Neutrophil (primary cell): Measurements from ENCODE around the gene MAS1.

Experiments used
- H3K27ac ChIP-seq: fragments of 200-600 bp; sonication (generic); 2 replicates; pipeline ENCODE4 v1.5.1; 2016; ENCODE audit warnings: mild to moderate bottlenecking, moderate library complexity
- H3K27me3 ChIP-seq: fragments of 200-600 bp; sonication (generic); 2 replicates; pipeline ENCODE4 v1.6.0; 2016; ENCODE audit warnings: mild to moderate bottlenecking
- H3K36me3 ChIP-seq: fragments of 200-600 bp; sonication (generic); 2 replicates; pipeline ENCODE4 v1.5.1; 2017
- H3K4me1 ChIP-seq, 2 experiments: fragments of 200-600 bp in 1 of 2; sonication (generic) in 1 of 2; 1 replicate in 1 of 2; 2 replicates in 1 of 2; pipeline versions ENCODE4 v1.5.1 to v1.6.1; 2013 to 2016; ENCODE audit warnings: low read depth in 1 of 2, low read length in 1 of 2, mild to moderate bottlenecking in 1 of 2, moderate library complexity in 1 of 2; ENCODE audit not compliant: control insufficient read depth in 1 of 2, insufficient read depth in 1 of 2
- H3K4me3 ChIP-seq, 2 experiments: fragments of 200-600 bp in 1 of 2; sonication (generic) in 1 of 2; 1 replicate in 1 of 2; 2 replicates in 1 of 2; pipeline ENCODE4 v1.5.1; 2013 to 2016; ENCODE audit warnings: low read depth in 1 of 2, low read length in 1 of 2, mild to moderate bottlenecking in 1 of 2, moderate library complexity in 1 of 2
- H3K9me3 ChIP-seq: fragments of 200-600 bp; sonication (generic); 2 replicates; pipeline ENCODE4 v1.5.1; 2016
- CTCF ChIP-seq: fragments of 200-600 bp; sonication (generic); IDR thresholded peaks from 2 replicates; pipeline ENCODE4 v1.5.1; 2016; ENCODE audit warnings: antibody characterized with exemption

MAS1 gene

GRCh38 chr6:159892053-159892452 lies 1.3 kb downstream of the MAS1 start:
- H3K4me3 ChIP-seq, result no peak overlapping the region
- no peaks in the 10 kb centered on the region for H3K4me1 ChIP-seq
- no peaks in the 10 kb centered on the region for H3K9me3 ChIP-seq
- TF ChIP-seq CTCF, result no peak
- H3K27me3 ChIP-seq, result peaks cover 93% of the 10 kb centered on the region
- H3K36me3 ChIP-seq, result no peaks in the 10 kb centered on the region
- H3K27ac ChIP-seq, result no peak overlapping the region

GRCh38 chr6:159893064-159893463 lies 2.3 kb downstream of the MAS1 start:
- TF ChIP-seq CTCF, result no peak
- no peaks in the 10 kb centered on the region for H3K4me1 ChIP-seq
- no peak overlapping the region for H3K27ac ChIP-seq
- H3K9me3 ChIP-seq, result no peaks in the 10 kb centered on the region
- H3K36me3 ChIP-seq, result no peaks in the 10 kb centered on the region
- H3K27me3 ChIP-seq, result peaks cover 88% of the 10 kb centered on the region
- no peak overlapping the region for H3K4me3 ChIP-seq

GRCh38 chr6:159894991-159895390 lies 4.2 kb downstream of the MAS1 start:
- Histone ChIP-seq H3K4me3 (no peak overlapping the region), H3K36me3 (no peaks in the 10 kb centered on the region), H3K27me3 (peaks cover 69% of the 10 kb centered on the region), H3K27ac (no peak overlapping the region), H3K4me1 (no peaks in the 10 kb centered on the region), H3K9me3 (no peaks in the 10 kb centered on the region)
- TF ChIP-seq CTCF, result no peak

GRCh38 chr6:159897603-159898002 lies 6.8 kb downstream of the MAS1 start:
- Histone ChIP-seq H3K27me3 (peaks cover 51% of the 10 kb centered on the region), H3K9me3 (no peaks in the 10 kb centered on the region), H3K4me1 (no peaks in the 10 kb centered on the region), H3K4me3 (no peak overlapping the region), H3K36me3 (no peaks in the 10 kb centered on the region), H3K27ac (no peak overlapping the region)
- no peak for TF ChIP-seq CTCF

GRCh38 chr6:159898519-159898918 lies 7.7 kb downstream of the MAS1 start:
- no peaks in the 10 kb centered on the region for H3K9me3 ChIP-seq
- H3K27ac ChIP-seq, result peak overlapping the region; percentile 76
- H3K27me3 ChIP-seq, result peaks cover 50% of the 10 kb centered on the region
- H3K4me3 ChIP-seq, result no peak overlapping the region
- H3K36me3 ChIP-seq, result no peaks in the 10 kb centered on the region
- no peak for TF ChIP-seq CTCF
- H3K4me1 ChIP-seq, result no peaks in the 10 kb centered on the region
